Right cardiac atrium (tissue), 5 donors: Measurements from ENCODE around the gene KNDC1. TPM values are rescaled to one million over a fixed set of nuclear protein-coding genes. Genes with fewer than 3 reads are reported as not detected.

ENCODE experiments used
- ATAC-seq, 2 donors: fragments of 200-7000 bp; cut with Tn5 transposase; one replicate each; pipeline versions ENCODE4 v1.8.0 to v1.9.1; 2020; ENCODE audit warnings: moderate library complexity in 2 of 2, mild to moderate bottlenecking in 1 of 2
- DNase-seq, 3 donors: peaks; one replicate each; pipeline ENCODE4 v3.0.0-alpha.2; 2020
- H3K27ac ChIP-seq: one replicate; pipeline ENCODE4 v1.5.1; 2013; ENCODE audit warnings: mild to moderate bottlenecking, low read length, control low read depth, moderate library complexity
- H3K27me3 ChIP-seq: one replicate; pipeline ENCODE4 v1.6.1; 2013; ENCODE audit not compliant: control insufficient read depth, insufficient read depth
- H3K4me1 ChIP-seq: one replicate; pipeline ENCODE4 v1.6.1; 2013; ENCODE audit warnings: low read length; ENCODE audit not compliant: control insufficient read depth, insufficient read depth
- H3K4me3 ChIP-seq: one replicate; pipeline ENCODE4 v1.5.1; 2013; ENCODE audit warnings: low read length, control low read depth
- H3K9me3 ChIP-seq: one replicate; pipeline ENCODE4 v1.6.1; 2013; ENCODE audit warnings: low read length; ENCODE audit not compliant: control insufficient read depth
- WGBS: extraction: QIAGEN DNeasy Blood & Tissue Kit; methylation state at CpG from one replicate; pipeline ENCODE4 v1.1.7; 2013; 5-methylcytosine and 5-hydroxymethylcytosine counted together
- intact Hi-C, 4 donors: fragments of 100-400 bp; cut with DNase I; formaldehyde crosslinking; loops; one replicate each; pipeline versions ENCODE4 v1.11.0 to v1.14.0; 2022 to 2023
- polyA plus RNA-seq: library from polyadenylated mRNA; stranded (reverse); fragments of 200-250 nt; gene quantifications from one replicate; pipeline ENCODE4 v1.2.3, GENCODE V29; 2013
- total RNA-seq, 4 donors: library from RNA; stranded (reverse); fragmentation: NEBNext Ultra II Directional; extraction: Animal tissue kit (Norgen Biotek cat#: 25700); gene quantifications; one replicate each; pipeline ENCODE4 v1.2.1, GENCODE V29; 2021
- donor health status: healthy with polysubstance abuse.
- donor health status: DM: no; HTN: yes; CAD: no.
- donor health status: DM: no; HTN: no; CAD: no.
- donor health status: DM: no; HTN: yes; CAD: no; lungs with severe emphysema.
- donor health status: DM: yes; HTN: yes; CAD: no.

The KNDC1 gene
- total and polyA plus RNA-seq, 5 donors: 0.23 to 1.4 (median 0.50) TPM

GRCh38 chr10:133126431-133127290, 33.4 kb upstream of the KNDC1 start:
- Histone ChIP-seq H3K4me3 (no peak overlapping the region), H3K4me1 (no peaks in the 10 kb centered on the region), H3K27me3 (no peaks in the 10 kb centered on the region), H3K9me3 (no peaks in the 10 kb centered on the region), H3K27ac (no peak overlapping the region)
- no peak for ATAC-seq
- intact Hi-C loops: loop anchor here in 1 of 4 donors (10.0 kb wide), 1 partner anchor 472 kb away; no protein-coding TSS in a partner anchor
- peak; percentile 8 to 57 (median 30) for DNase-seq
- WGBS: 92% methylated on average over 57 of the region's 57 CpGs

GRCh38 chr10:133127291-133128125, 32.5 kb upstream of the KNDC1 start:
- DNase-seq: peak; percentile 12 to 61 (median 55)
- Histone ChIP-seq H3K27me3 (no peaks in the 10 kb centered on the region), H3K4me3 (no peak overlapping the region), H3K27ac (no peak overlapping the region), H3K9me3 (no peaks in the 10 kb centered on the region), H3K4me1 (no peaks in the 10 kb centered on the region)
- 83% methylated on average over 36 of the region's 36 CpGs for WGBS
- ATAC-seq: no peak
- intact Hi-C loops: loop anchor here in 1 of 4 donors (10.0 kb wide), 1 partner anchor 473 kb away; no protein-coding TSS in a partner anchor

GRCh38 chr10:133128126-133129070, 31.6 kb upstream of the KNDC1 start:
- intact Hi-C loops: loop anchor here in 1 of 4 donors (10.0 kb wide), 1 partner anchor 474 kb away; no protein-coding TSS in a partner anchor
- 96% methylated on average over 83 of the region's 83 CpGs for WGBS
- ATAC-seq: no peak

GRCh38 chr10:133129071-133129858, 30.8 kb upstream of the KNDC1 start:
- Histone ChIP-seq H3K4me1 (no peaks in the 10 kb centered on the region), H3K27me3 (no peaks in the 10 kb centered on the region), H3K9me3 (no peaks in the 10 kb centered on the region), H3K4me3 (no peak overlapping the region), H3K27ac (no peak overlapping the region)
- intact Hi-C loops: loop anchor here in 1 of 4 donors (10.0 kb wide), 1 partner anchor 474 kb away; no protein-coding TSS in a partner anchor
- ATAC-seq: no peak
- WGBS: 83% methylated on average over 39 of the region's 39 CpGs
- peak in 2 of 3 donors; percentile 25 to 40 for DNase-seq

More at GRCh38 chr10:133128126-133129070, 31.6 kb upstream of the KNDC1 start:
- Histone ChIP-seq H3K4me3 (no peak overlapping the region), H3K9me3 (no peaks in the 10 kb centered on the region), H3K27me3 (no peaks in the 10 kb centered on the region), H3K27ac (no peak overlapping the region), H3K4me1 (no peaks in the 10 kb centered on the region)
- DNase-seq: peak in 2 of 3 donors; percentile 42 to 54

GRCh38 chr10:133129859-133130495, 30.0 kb upstream of the KNDC1 start:
- DNase-seq (peak in 1 of 3 donors; percentile 28), ATAC-seq (no peak)
- Histone ChIP-seq H3K9me3 (no peaks in the 10 kb centered on the region), H3K4me3 (no peak overlapping the region), H3K4me1 (no peaks in the 10 kb centered on the region), H3K27me3 (no peaks in the 10 kb centered on the region), H3K27ac (no peak overlapping the region)
- WGBS: 70% methylated on average over 20 of the region's 20 CpGs
- intact Hi-C loops: loop anchor here in 1 of 4 donors (10.0 kb wide), 1 partner anchor 475 kb away; no protein-coding TSS in a partner anchor

GRCh38 chr10:133130602-133131001, 29.4 kb upstream of the KNDC1 start:
- DNase-seq: no peak
- Histone ChIP-seq H3K9me3 (no peaks in the 10 kb centered on the region), H3K4me1 (no peaks in the 10 kb centered on the region), H3K27me3 (no peaks in the 10 kb centered on the region), H3K27ac (no peak overlapping the region), H3K4me3 (no peak overlapping the region)
- intact Hi-C loops: no loop called here
- no peak for ATAC-seq
- WGBS: 77% methylated on average over 11 of the region's 11 CpGs

- ATAC-seq (no peak), DNase-seq (peak in 1 of 3 donors; percentile 31)
- no peaks in the 10 kb centered on the region for H3K27me3 ChIP-seq
- WGBS: 75% methylated on average over 18 of the region's 18 CpGs
- intact Hi-C loops: no loop called here
- no peak overlapping the region for H3K27ac ChIP-seq
- no peaks in the 10 kb centered on the region for H3K4me1 ChIP-seq
- H3K9me3 ChIP-seq: no peaks in the 10 kb centered on the region
- no peak overlapping the region for H3K4me3 ChIP-seq
These were observed 29.0 kb upstream of the KNDC1 start for GRCh38 chr10:133131053-133131452.

- 84% methylated on average over 41 of the region's 41 CpGs for WGBS
- Histone ChIP-seq H3K27me3 (no peaks in the 10 kb centered on the region), H3K4me3 (no peak overlapping the region), H3K4me1 (no peaks in the 10 kb centered on the region), H3K9me3 (no peaks in the 10 kb centered on the region), H3K27ac (no peak overlapping the region)
- ATAC-seq (no peak), DNase-seq (peak in 1 of 3 donors; percentile 35)
- intact Hi-C loops: no loop called here
These were observed 28.1 kb upstream of the KNDC1 start for GRCh38 chr10:133131734-133132472.
